OCI-LY3 (cell line): Measurements from ENCODE around the gene KLHL4.

Experiments used
- H2AFZ ChIP-seq: fragments of 200-600, 300-600 bp; shearing (Covaris generic); 2 replicates; pipeline ENCODE4 v1.6.0; 2014; ENCODE audit warnings: antibody characterized with exemption, low read depth, low read length
- H3K27ac ChIP-seq: fragments of 200-600, 300-600 bp; sonication (generic); 2 replicates; pipeline ENCODE4 v1.5.1; 2014; ENCODE audit warnings: mild to moderate bottlenecking, low read length, moderate library complexity, mixed read lengths
- H3K27me3 ChIP-seq: fragments of 200-600, 300-600 bp; sonication (generic); 2 replicates; pipeline ENCODE4 v1.6.1; 2014; ENCODE audit warnings: low read depth, low read length, mixed read lengths
- H3K36me3 ChIP-seq: fragments of 200-600, 300-600 bp; sonication (generic); replicated peaks from 2 replicates; pipeline ENCODE3; 2014; ENCODE audit warnings: low read depth, low read length, mixed read lengths
- H3K4me1 ChIP-seq: fragments of 300-600, 200-600 bp; sonication (generic); 2 replicates; pipeline ENCODE4 v1.6.1; 2014; ENCODE audit warnings: low read length, mixed read lengths
- H3K4me2 ChIP-seq: fragments of 200-600, 300-600 bp; sonication (generic); 2 replicates; pipeline ENCODE4 v1.6.1; 2014; ENCODE audit warnings: low read length, mixed read lengths
- H3K4me3 ChIP-seq: fragments of 300-600, 200-600 bp; sonication (generic); 2 replicates; pipeline ENCODE4 v1.5.1; 2014; ENCODE audit warnings: antibody characterized with exemption, mild to moderate bottlenecking, low read length, moderate library complexity
- H3K79me2 ChIP-seq: fragments of 300-600, 200-600 bp; shearing (Covaris generic); 2 replicates; pipeline ENCODE4 v1.6.1; 2014; ENCODE audit warnings: mild to moderate bottlenecking, low read length, mixed read lengths
- H3K9ac ChIP-seq: fragments of 300-600, 200-600 bp; shearing (Covaris generic); 2 replicates; pipeline ENCODE4 v1.6.0; 2014; ENCODE audit warnings: mild to moderate bottlenecking, low read length, moderate library complexity
- H3K9me3 ChIP-seq: fragments of 200-600, 300-600 bp; shearing (Covaris generic); 2 replicates; pipeline ENCODE4 v1.6.1; 2014; ENCODE audit warnings: low read length, mixed read lengths; ENCODE audit not compliant: insufficient read depth
- H4K20me1 ChIP-seq: fragments of 200-600, 300-600 bp; sonication (generic); 2 replicates; pipeline ENCODE4 v1.6.1; 2016; ENCODE audit warnings: low read length, mixed read lengths; ENCODE audit not compliant: insufficient read depth
- EZH2phosphoT487 ChIP-seq: fragments of 200-600 bp; shearing (Covaris generic); IDR thresholded peaks from 2 replicates; pipeline ENCODE4 v1.6.1; 2018; ENCODE audit warnings: antibody characterized with exemption, mixed run types, low read depth
- TF ChIP-seq, protein P1 (sequence below): fragments of 200-600, 300-600 bp; sonication (generic); IDR thresholded peaks from 2 replicates; pipeline ENCODE4 v1.5.1; 2014; ENCODE audit warnings: antibody characterized with exemption, low read length, low read depth

Gene KLHL4

DNA sequence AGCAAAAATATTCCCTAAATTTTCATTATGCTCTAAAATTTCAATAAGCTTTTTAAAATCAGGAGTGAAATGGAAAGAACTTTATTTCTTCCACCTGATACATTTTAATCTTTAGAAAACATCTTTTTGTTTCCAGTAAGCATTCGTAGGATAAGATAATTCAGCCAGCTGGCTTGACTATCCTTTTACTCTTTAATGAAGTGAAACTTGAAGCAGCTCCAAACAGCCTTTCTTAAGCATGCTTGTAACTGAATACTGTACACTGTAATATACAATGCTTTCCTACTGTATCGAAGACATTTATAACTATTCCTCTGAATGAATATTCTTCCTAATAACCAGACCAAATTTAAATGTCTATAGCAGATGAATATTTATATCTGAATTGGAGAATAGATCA is 98.8 kb downstream of the KLHL4 start:
- Histone ChIP-seq H3K79me2 (no peaks in the 10 kb centered on the region), H3K27ac (no peak overlapping the region), H4K20me1 (no peaks in the 10 kb centered on the region), H3K36me3 (no peaks in the 10 kb centered on the region), H3K4me3 (no peak overlapping the region), H3K9ac (no peak overlapping the region), H2AFZ (no peak overlapping the region), H3K4me2 (no peak overlapping the region), H3K27me3 (no peaks in the 10 kb centered on the region), H3K4me1 (no peaks in the 10 kb centered on the region), H3K9me3 (no peaks in the 10 kb centered on the region)
- TF ChIP-seq, protein P1, sequence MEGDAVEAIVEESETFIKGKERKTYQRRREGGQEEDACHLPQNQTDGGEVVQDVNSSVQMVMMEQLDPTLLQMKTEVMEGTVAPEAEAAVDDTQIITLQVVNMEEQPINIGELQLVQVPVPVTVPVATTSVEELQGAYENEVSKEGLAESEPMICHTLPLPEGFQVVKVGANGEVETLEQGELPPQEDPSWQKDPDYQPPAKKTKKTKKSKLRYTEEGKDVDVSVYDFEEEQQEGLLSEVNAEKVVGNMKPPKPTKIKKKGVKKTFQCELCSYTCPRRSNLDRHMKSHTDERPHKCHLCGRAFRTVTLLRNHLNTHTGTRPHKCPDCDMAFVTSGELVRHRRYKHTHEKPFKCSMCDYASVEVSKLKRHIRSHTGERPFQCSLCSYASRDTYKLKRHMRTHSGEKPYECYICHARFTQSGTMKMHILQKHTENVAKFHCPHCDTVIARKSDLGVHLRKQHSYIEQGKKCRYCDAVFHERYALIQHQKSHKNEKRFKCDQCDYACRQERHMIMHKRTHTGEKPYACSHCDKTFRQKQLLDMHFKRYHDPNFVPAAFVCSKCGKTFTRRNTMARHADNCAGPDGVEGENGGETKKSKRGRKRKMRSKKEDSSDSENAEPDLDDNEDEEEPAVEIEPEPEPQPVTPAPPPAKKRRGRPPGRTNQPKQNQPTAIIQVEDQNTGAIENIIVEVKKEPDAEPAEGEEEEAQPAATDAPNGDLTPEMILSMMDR, result no peak
- no peak for TF ChIP-seq EZH2phosphoT487

DNA sequence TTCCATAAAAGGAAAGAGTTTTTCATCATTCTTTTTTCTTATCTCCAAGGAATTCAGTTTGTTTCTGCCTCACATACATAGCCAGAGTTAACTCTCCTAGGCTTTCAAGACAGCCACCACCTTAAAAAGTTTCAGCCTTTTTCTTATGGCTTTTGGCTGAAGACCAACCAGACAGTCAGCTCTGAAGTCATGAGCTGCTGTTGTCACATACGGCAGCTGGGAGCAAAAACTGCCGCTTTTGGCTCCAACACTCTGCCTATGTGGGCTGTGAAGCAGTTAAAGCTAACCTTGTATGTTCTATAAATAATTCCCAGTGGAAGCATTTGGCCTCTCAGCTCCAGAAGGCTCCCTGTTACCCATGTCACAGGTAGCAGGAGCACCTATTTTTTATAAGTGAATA is 104.1 kb downstream of the KLHL4 start:
- no peak overlapping the region for H3K27ac ChIP-seq
- H4K20me1 ChIP-seq, result no peaks in the 10 kb centered on the region
- no peak for TF ChIP-seq EZH2phosphoT487
- TF ChIP-seq, protein P1, result no peak
- H3K79me2 ChIP-seq, result no peaks in the 10 kb centered on the region
- no peaks in the 10 kb centered on the region for H3K9me3 ChIP-seq
- H3K4me1 ChIP-seq, result no peaks in the 10 kb centered on the region
- no peaks in the 10 kb centered on the region for H3K36me3 ChIP-seq
- H3K4me2 ChIP-seq, result no peak overlapping the region
- no peak overlapping the region for H3K9ac ChIP-seq
- no peaks in the 10 kb centered on the region for H3K27me3 ChIP-seq
- no peak overlapping the region for H3K4me3 ChIP-seq
- no peak overlapping the region for H2AFZ ChIP-seq

DNA sequence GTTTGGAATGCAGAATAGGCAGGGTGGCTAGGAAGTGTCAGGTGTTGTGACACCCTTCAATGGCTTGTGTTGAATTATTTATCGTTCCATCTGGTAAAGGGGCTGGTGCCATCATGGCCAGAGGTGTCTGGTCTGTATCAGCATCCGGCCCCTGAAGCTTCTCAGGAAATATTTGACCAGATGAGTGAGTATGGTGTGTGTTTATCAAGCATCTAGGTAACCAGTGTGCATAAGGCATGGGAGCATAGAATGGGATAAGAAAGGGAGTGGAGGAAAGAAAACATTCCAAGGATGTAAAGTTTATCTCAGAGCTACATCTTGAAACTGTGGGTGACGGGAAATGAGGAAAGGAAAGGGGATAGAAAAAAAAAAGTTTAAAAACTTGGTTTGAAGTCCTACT is 109.4 kb downstream of the KLHL4 start:
- H3K27me3 ChIP-seq, result no peaks in the 10 kb centered on the region

DNA sequence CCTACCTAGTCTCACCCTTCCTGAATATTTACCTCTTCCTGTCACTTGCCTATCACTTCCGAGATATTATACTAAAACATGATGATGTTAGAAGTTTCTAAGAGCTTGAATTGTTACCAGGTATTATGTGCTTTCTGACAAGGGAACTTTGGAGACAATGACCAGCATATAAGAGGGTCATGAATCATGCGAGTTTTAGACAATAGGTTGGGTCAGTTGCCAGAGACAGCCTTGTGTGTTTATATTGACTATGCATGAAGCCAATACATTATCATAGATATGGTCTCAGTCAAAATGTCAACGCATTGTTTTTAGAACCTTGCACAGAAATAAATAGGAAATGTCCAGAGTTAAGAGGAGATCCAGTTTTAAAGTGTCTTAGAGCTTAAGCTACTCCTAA is 116.8 kb downstream of the KLHL4 start:
- Histone ChIP-seq H3K27ac (no peak overlapping the region), H3K27me3 (no peaks in the 10 kb centered on the region), H3K36me3 (no peaks in the 10 kb centered on the region), H3K9ac (no peak overlapping the region), H4K20me1 (no peaks in the 10 kb centered on the region), H2AFZ (no peak overlapping the region; the same call in 1 of the 2 replicates), H3K4me3 (no peak overlapping the region), H3K79me2 (no peaks in the 10 kb centered on the region), H3K4me2 (no peak overlapping the region), H3K4me1 (no peaks in the 10 kb centered on the region), H3K9me3 (no peaks in the 10 kb centered on the region)
- TF ChIP-seq, protein P1, result no peak

More for the DNA sequence above, 109.4 kb downstream of the KLHL4 start:
- Histone ChIP-seq H3K4me3 (no peak overlapping the region), H3K4me2 (no peak overlapping the region), H3K79me2 (no peaks in the 10 kb centered on the region), H3K27ac (no peak overlapping the region), H3K4me1 (no peaks in the 10 kb centered on the region), H2AFZ (no peak overlapping the region), H3K36me3 (no peaks in the 10 kb centered on the region), H4K20me1 (no peaks in the 10 kb centered on the region), H3K9me3 (no peaks in the 10 kb centered on the region), H3K9ac (no peak overlapping the region)
- TF ChIP-seq, protein P1, result no peak
- TF ChIP-seq EZH2phosphoT487, result no peak
